ENCODE measurements around the gene GIPC3.
A peak's percentile ranks its signal among the peaks of the same experiment; 100 is the strongest.

GIPC3 gene

DNA sequence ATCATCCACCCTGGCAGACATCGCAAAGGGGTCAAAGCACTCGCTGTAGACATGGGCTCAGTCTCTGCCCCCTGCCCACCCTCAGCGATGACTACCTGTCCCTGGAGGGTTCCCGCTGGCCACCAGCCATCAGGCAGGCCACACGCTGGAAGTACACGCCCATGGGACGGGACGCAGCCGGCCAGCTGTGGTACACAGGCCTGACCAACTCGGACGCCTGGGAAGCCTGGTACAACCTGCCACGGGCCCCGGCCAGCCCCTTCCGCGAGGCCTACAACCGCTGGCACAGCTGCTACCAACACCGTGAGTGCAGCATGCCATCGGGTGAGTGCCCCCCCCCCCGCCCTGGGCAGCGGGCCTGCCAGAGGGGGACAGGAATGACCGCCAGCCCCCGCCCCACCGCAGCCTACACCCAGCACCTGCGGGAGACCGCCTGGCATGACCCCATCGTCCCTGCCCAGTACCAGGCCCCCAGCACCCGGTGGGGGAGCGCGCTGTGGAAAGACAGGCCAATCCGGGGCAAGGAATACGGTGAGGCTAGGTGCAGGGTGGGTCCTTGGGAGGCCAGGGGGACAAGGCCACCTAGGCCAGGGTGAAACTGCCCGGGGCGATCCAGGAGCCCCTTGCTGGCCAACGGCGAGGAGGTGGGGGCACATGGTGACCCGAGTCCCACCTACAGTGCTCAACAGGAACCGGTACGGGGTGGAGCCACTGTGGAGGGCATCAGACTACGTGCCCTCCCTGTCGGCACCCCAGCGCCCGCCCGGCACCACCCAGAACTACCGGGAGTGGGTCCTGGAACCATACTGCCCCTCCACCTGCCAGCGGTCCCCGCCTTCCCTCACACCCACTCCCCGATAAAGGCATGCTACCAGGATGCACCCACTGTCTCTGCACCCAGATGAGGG is 41.9 kb upstream of the GIPC3 start:
- no peak for DNase-seq (ENCODE audit: low read depth)
- H3K9ac ChIP-seq (ENCODE audit: low read length): no peak overlapping the region
- H3K9me3 ChIP-seq (ENCODE audit: control insufficient read depth, low read length): no peaks in the 10 kb centered on the region
- H3K4me1 ChIP-seq (ENCODE audit: control insufficient read depth, insufficient read depth, low read length): no peaks in the 10 kb centered on the region
- no peaks in the 10 kb centered on the region for H3K27me3 ChIP-seq (replicated peaks; ENCODE audit: control insufficient read depth, insufficient read depth, low read length)
- peaks cover 35% of the 10 kb centered on the region for H3K36me3 ChIP-seq (ENCODE audit: control insufficient read depth, insufficient read depth, low read length, severe bottlenecking)
- H3K4me3 ChIP-seq (ENCODE audit: low read length): no peak overlapping the region

DNA sequence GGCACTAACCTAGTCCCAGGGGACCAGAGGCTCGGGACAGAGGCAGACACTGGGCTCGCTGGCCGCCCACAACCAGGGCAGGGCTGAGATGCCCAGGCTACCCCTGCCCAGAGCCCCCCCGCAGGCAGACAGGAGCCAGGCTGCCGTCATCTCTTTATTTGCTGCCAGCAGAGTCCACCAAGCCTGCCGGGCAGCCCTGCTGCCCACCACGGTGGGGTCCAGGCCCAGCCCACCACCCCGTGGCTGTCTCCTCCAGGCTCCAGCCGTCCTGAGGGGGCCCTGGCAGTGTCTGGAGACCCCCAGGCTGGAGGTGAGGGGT is 41.3 kb upstream of the GIPC3 start:
- no peaks in the 10 kb centered on the region for H3K9me3 ChIP-seq (ENCODE audit: control insufficient read depth, low read length)

DNA sequence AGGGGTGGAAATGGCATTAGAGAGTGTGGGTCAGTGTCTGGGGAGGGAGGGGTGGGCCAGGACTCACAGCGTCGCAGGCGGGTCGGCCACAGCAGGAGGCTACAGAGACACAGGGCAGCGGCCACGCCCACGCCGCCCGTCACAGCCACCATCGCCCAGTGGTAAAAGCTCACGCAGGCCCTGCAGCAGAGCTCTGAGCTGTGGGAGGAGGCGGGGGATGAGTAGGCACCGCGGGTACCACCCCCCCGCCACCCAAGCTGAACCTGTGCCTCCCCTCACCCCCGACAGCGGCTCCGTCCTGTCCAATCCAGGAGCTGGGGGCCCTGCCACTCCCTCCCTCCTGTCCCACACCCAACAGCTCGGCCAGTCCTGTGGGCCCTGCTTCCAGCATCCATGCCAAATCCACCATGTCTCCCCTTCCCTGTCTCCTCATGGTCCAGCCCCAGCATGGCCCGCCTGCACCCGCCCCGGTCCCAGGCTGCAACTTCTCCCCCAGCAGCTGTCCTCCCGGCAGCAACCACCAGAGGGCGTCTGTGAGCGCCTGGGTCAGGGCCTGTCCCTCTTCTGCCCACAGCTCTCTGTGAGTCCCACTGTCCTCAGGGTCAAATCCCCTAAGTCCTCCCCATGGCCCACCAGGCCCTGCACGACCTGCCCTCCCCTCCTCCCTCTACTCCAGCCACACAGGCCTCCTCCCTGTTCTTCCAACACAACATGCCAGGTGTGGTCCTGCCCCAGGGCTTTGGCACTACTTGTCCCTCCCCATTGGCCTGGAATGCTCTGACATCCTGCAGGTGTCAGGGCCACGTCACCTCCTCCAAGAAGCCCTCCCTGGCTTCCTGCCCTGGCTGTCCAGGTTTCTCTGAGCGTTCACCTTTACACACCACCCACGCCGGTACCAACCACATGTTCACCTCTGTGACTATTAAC is 40.3 kb upstream of the GIPC3 start:
- Histone ChIP-seq H3K4me3 (ENCODE audit: low read length) (no peak overlapping the region), H3K27me3 (replicated peaks; ENCODE audit: control insufficient read depth, insufficient read depth, low read length) (no peaks in the 10 kb centered on the region), H3K36me3 (ENCODE audit: control insufficient read depth, insufficient read depth, low read length, severe bottlenecking) (peaks cover 35% of the 10 kb centered on the region), H3K9me3 (ENCODE audit: control insufficient read depth, low read length) (no peaks in the 10 kb centered on the region), H3K9ac (ENCODE audit: low read length) (no peak overlapping the region), H3K4me1 (ENCODE audit: control insufficient read depth, insufficient read depth, low read length) (no peaks in the 10 kb centered on the region)
- DNase-seq (ENCODE audit: low read depth): peak; percentile 73

More for the DNA sequence above, 41.3 kb upstream of the GIPC3 start:
- Histone ChIP-seq H3K36me3 (ENCODE audit: control insufficient read depth, insufficient read depth, low read length, severe bottlenecking) (peaks cover 35% of the 10 kb centered on the region), H3K4me3 (ENCODE audit: low read length) (no peak overlapping the region), H3K9ac (ENCODE audit: low read length) (no peak overlapping the region), H3K27me3 (replicated peaks; ENCODE audit: control insufficient read depth, insufficient read depth, low read length) (no peaks in the 10 kb centered on the region), H3K4me1 (ENCODE audit: control insufficient read depth, insufficient read depth, low read length) (no peaks in the 10 kb centered on the region)
- no peak for DNase-seq (ENCODE audit: low read depth)

DNA sequence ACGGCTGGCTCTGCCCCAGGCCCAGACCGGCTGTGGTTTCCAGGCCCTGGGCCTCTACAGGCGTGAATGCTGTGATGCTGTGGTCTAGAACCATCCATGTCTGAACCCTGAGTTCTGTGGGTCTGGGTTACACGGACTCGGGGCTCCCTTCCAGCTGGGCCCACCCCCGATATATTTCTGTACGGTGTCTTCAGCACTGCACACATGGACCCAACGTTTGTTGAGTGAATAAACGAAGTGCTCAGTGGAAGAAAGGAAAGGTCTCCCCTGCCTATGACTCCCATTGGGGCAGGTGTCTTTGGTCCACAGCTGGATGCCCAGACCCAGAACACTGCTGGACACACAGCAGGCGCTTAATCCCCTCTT is 39.6 kb upstream of the GIPC3 start:
- H3K4me3 ChIP-seq (ENCODE audit: low read length): no peak overlapping the region
- H3K9me3 ChIP-seq (ENCODE audit: control insufficient read depth, low read length): no peaks in the 10 kb centered on the region
- no peak for DNase-seq (ENCODE audit: low read depth)
- no peaks in the 10 kb centered on the region for H3K4me1 ChIP-seq (ENCODE audit: control insufficient read depth, insufficient read depth, low read length)
- H3K27me3 ChIP-seq (replicated peaks; ENCODE audit: control insufficient read depth, insufficient read depth, low read length): no peaks in the 10 kb centered on the region
- peaks cover 36% of the 10 kb centered on the region for H3K36me3 ChIP-seq (ENCODE audit: control insufficient read depth, insufficient read depth, low read length, severe bottlenecking)
- no peak overlapping the region for H3K9ac ChIP-seq (ENCODE audit: low read length)

DNA sequence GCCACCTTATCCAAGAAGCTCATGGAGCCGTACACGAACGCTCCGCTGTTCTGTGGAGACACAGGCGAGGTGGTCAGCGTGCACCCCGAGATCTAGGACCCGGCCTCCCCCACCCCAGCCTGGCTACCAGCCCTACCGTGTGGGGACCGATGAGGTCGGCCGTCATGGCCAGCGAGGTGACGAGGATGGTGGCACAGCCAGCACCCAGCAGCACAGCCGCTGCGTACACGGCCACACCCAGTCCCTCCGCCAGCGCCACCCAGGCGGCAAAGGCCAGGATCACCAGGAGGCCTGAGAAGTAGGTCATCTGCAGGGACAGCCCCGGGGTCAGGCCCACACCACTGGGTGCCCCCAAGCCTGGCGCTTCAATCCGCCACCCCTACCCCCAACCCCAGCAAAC is 39.2 kb upstream of the GIPC3 start:
- Histone ChIP-seq H3K4me1 (ENCODE audit: control insufficient read depth, insufficient read depth, low read length) (no peaks in the 10 kb centered on the region), H3K4me3 (ENCODE audit: low read length) (no peak overlapping the region), H3K9ac (ENCODE audit: low read length) (no peak overlapping the region), H3K9me3 (ENCODE audit: control insufficient read depth, low read length) (no peaks in the 10 kb centered on the region), H3K36me3 (ENCODE audit: control insufficient read depth, insufficient read depth, low read length, severe bottlenecking) (peaks cover 41% of the 10 kb centered on the region), H3K27me3 (replicated peaks; ENCODE audit: control insufficient read depth, insufficient read depth, low read length) (no peaks in the 10 kb centered on the region)
- no peak for DNase-seq (ENCODE audit: low read depth)

DNA sequence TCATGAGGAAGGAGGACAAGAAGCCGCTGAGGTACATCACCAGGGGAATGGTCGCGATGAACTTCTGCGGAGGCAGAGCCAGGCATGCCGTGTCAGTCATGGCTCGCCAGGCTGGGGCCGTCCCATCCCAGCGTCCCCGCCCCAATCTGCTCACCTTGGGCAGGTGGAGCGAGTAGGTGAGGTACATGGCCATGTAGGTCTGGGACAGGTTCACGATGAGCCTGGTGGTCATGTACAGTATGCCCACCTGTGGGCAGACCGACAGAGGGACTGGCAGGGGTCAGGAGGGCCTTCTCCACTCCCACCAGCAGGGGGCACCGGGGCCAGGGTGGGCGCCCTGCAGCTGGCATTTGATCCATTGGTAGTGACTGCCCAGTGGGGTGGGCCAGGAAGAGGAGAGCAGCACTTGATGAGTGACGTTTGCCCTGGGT is 38.0 kb upstream of the GIPC3 start:
- H3K27me3 ChIP-seq (replicated peaks; ENCODE audit: control insufficient read depth, insufficient read depth, low read length): no peaks in the 10 kb centered on the region
- H3K36me3 ChIP-seq (ENCODE audit: control insufficient read depth, insufficient read depth, low read length, severe bottlenecking): peaks cover 38% of the 10 kb centered on the region
- no peaks in the 10 kb centered on the region for H3K9me3 ChIP-seq (ENCODE audit: control insufficient read depth, low read length)
- peak; percentile 33 for DNase-seq (ENCODE audit: low read depth)
- no peaks in the 10 kb centered on the region for H3K4me1 ChIP-seq (ENCODE audit: control insufficient read depth, insufficient read depth, low read length)
- H3K9ac ChIP-seq (ENCODE audit: low read length): no peak overlapping the region
- H3K4me3 ChIP-seq (ENCODE audit: low read length): no peak overlapping the region

DNA sequence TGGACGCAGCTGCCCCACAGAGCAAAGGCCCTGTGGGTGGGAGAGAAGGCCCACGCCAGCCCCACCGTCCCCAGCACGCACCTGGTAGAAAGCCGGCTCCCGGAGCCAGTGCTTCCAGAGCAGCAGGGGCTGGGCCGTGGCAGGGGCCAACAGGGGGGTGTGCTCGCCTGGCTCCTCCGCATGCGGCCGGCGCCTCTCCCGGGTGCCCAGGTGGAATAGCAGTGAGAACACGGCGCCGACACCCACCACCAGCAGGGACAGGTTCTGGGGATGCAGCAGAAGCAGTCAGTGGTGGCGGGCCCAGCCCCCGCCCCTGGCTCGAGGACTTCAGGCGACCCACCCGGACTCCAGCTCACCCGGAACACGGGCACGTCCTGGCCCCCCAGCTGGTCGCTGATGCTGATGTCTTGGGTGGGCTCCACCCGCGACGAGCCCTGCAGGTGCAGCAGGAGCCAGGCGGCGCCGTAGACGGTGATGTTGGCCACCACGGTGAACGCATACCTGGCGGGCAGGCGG is 37.5 kb upstream of the GIPC3 start:
- Histone ChIP-seq H3K4me3 (ENCODE audit: low read length) (no peak overlapping the region), H3K9ac (ENCODE audit: low read length) (no peak overlapping the region), H3K4me1 (ENCODE audit: control insufficient read depth, insufficient read depth, low read length) (peaks cover 4% of the 10 kb centered on the region), H3K27me3 (replicated peaks; ENCODE audit: control insufficient read depth, insufficient read depth, low read length) (no peaks in the 10 kb centered on the region), H3K9me3 (ENCODE audit: control insufficient read depth, low read length) (no peaks in the 10 kb centered on the region), H3K36me3 (ENCODE audit: control insufficient read depth, insufficient read depth, low read length, severe bottlenecking) (peaks cover 37% of the 10 kb centered on the region)
- DNase-seq (ENCODE audit: low read depth): no peak

DNA sequence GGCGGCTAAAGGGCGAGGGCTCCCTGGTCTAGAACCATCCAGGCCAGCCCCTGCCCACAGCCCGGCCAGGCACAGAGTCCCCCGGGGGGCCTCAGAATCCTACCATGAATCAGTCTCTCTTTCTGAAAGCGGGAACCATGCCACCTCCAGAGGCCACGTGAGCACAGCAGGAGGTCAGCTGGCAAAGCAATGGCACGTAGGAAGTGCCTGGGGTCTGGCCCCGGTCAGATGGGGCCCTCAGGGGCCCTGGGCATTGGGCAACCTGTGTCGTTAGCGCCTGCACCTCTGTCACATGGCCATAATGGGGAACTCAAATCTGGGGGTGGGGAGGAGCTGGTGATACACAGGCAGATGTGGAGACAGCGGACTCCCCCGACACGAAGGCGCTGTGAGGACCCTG is 36.7 kb upstream of the GIPC3 start:
- DNase-seq (ENCODE audit: low read depth): no peak
- Histone ChIP-seq H3K9me3 (ENCODE audit: control insufficient read depth, low read length) (no peaks in the 10 kb centered on the region), H3K9ac (ENCODE audit: low read length) (no peak overlapping the region), H3K36me3 (ENCODE audit: control insufficient read depth, insufficient read depth, low read length, severe bottlenecking) (peaks cover 37% of the 10 kb centered on the region), H3K27me3 (replicated peaks; ENCODE audit: control insufficient read depth, insufficient read depth, low read length) (no peaks in the 10 kb centered on the region), H3K4me1 (ENCODE audit: control insufficient read depth, insufficient read depth, low read length) (peaks cover 8% of the 10 kb centered on the region), H3K4me3 (ENCODE audit: low read length) (no peak overlapping the region)

DNA sequence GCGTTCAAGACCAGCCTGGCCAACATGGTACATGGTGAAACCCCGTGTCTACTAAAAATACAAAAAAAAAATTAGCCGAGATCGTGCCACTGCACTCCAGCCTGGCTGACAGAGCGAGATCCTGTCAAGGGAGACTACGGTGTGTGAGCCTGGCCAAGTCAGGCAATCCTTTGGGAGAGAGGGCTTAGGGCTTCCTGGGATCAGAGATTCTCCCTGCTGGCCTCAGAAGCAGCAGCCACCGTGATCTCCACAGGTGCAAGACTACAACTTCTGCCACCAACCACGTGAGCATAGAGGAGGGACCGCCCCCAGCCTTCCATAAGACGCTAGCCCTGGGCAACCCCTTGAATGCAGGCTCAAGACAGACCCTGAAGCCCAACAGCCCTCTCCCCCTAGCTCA is 35.5 kb upstream of the GIPC3 start:
- no peak for DNase-seq (ENCODE audit: low read depth)
- no peak overlapping the region for H3K9ac ChIP-seq (ENCODE audit: low read length)
- no peaks in the 10 kb centered on the region for H3K9me3 ChIP-seq (ENCODE audit: control insufficient read depth, low read length)
- peaks cover 8% of the 10 kb centered on the region for H3K4me1 ChIP-seq (ENCODE audit: control insufficient read depth, insufficient read depth, low read length)
- H3K36me3 ChIP-seq (ENCODE audit: control insufficient read depth, insufficient read depth, low read length, severe bottlenecking): peaks cover 34% of the 10 kb centered on the region
- H3K4me3 ChIP-seq (ENCODE audit: low read length): no peak overlapping the region
- no peaks in the 10 kb centered on the region for H3K27me3 ChIP-seq (replicated peaks; ENCODE audit: control insufficient read depth, insufficient read depth, low read length)

DNA sequence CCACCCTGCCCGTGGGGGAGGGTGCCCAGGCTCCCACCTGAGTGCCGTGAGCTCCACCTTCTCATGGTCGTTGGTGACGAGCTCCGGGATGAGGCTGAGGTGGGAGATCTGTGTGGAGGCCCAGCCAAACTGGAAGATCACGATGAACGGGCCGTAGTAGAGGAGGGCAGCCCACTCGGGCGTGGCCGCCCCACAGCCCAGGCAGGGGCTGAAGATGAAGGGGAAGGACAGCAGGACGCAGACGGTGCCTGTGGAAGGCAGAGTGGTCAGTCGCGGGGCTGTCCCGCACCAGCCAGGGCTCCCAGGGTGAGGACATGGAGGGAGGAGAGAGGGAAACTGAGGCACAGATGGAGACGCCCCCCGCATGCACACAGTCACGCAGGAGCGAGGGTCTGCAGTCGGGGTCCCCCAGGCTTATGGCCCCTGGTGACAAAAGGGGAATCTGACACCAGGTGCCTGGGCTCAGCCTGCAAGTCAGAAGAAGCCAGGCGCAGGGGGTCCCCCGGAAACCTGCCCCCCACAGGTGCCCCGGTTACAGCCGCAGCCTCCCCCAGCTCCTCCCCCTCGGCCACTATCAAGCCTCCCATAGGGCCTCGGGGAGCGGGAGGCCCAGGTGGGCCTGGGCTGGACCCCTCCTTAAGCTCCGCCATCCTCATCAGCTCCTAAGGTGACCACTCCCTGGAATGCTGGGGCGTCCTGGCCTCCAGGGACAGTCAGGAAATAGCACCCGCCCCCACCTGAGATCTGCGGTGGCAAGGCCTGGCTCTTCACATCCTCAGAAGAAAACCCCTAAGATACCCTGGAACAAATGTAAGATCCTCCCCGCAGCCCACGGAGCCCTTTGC is 34.1 kb upstream of the GIPC3 start:
- Histone ChIP-seq H3K9me3 (ENCODE audit: control insufficient read depth, low read length) (no peaks in the 10 kb centered on the region), H3K4me1 (ENCODE audit: control insufficient read depth, insufficient read depth, low read length) (peaks cover 18% of the 10 kb centered on the region), H3K27me3 (replicated peaks; ENCODE audit: control insufficient read depth, insufficient read depth, low read length) (no peaks in the 10 kb centered on the region), H3K36me3 (ENCODE audit: control insufficient read depth, insufficient read depth, low read length, severe bottlenecking) (peaks cover 25% of the 10 kb centered on the region), H3K9ac (ENCODE audit: low read length) (no peak overlapping the region), H3K4me3 (ENCODE audit: low read length) (no peak overlapping the region)
- DNase-seq (ENCODE audit: low read depth): no peak

DNA sequence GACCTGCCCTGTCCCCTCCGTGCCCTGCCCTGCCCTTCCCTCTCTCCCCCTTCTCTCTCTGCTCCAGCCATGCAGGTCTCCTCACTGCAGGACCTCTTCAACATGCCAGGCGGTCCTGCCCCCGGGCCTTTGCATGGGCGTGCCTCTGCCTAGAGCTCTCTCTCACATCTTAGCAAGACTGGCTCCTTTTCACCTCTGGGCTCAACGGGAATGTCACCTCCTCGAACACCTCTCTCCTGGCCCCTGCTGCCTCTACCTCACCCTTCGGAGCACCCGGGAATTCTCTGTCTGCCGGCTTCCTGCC is 33.5 kb upstream of the GIPC3 start:
- no peak for DNase-seq (ENCODE audit: low read depth)
- Histone ChIP-seq H3K4me1 (ENCODE audit: control insufficient read depth, insufficient read depth, low read length) (peaks cover 22% of the 10 kb centered on the region), H3K27me3 (replicated peaks; ENCODE audit: control insufficient read depth, insufficient read depth, low read length) (no peaks in the 10 kb centered on the region), H3K36me3 (ENCODE audit: control insufficient read depth, insufficient read depth, low read length, severe bottlenecking) (peaks cover 21% of the 10 kb centered on the region), H3K9ac (ENCODE audit: low read length) (no peak overlapping the region), H3K4me3 (ENCODE audit: low read length) (no peak overlapping the region), H3K9me3 (ENCODE audit: control insufficient read depth, low read length) (no peaks in the 10 kb centered on the region)

All from adipocyte (in vitro differentiated cells).